ENCODE data around the gene PRKN. TPM values are rescaled to one million over a fixed set of nuclear protein-coding genes. Genes with fewer than 3 reads are reported as not detected.

Gene PRKN
- total and polyA plus RNA-seq, 9 of the 15 experiments (the other 6 are each of a cell fraction or from before 2014, with no cell fraction given) = 0.03 to 0.96 (median 0.15) TPM; not detected in 2

- TF ChIP-seq FOXK2 (conservative IDR thresholded peaks at IDR 0.05 in 1 of 2, IDR thresholded peaks at IDR 0.05 in 1 of 2; ENCODE audit: low read depth in 2 of 2) = peak; percentile 52 to 83; a peak in 3 of 4 replicates
- peak; percentile 37 for TF ChIP-seq TAF1 (IDR thresholded peaks at IDR 0.05; ENCODE audit: control insufficient read depth, extremely low read depth, insufficient read depth, low read length, severe bottlenecking)
- peak in 1 of 2 experiments; percentile 30; a peak in 1 of 4 replicates for TF ChIP-seq HDAC1 (IDR thresholded peaks at IDR 0.05)
- TF ChIP-seq ASH1L (IDR thresholded peaks at IDR 0.05; ENCODE audit: borderline replicate concordance, low read depth, partially characterized antibody) = peak; percentile 35
- TF ChIP-seq MCM5 (IDR thresholded peaks at IDR 0.05; ENCODE audit: low read depth) = no peak
- TF ChIP-seq TAF15 (IDR thresholded peaks at IDR 0.05; ENCODE audit: low read depth, low read length) = no peak
- peak in 1 of 2 experiments; percentile 48 for TF ChIP-seq AFF1 (IDR thresholded peaks at IDR 0.05; ENCODE audit: low read depth in 1 of 2, partially characterized antibody in 2 of 2)
- TF ChIP-seq MTA2 (IDR thresholded peaks at IDR 0.05; ENCODE audit: low read depth) = 0 out of 2 replicates have a peak, but pooled peaks have one; percentile 20
- TF ChIP-seq LARP7 (IDR thresholded peaks at IDR 0.05) = 0 out of 2 replicates have a peak, but pooled peaks have one; percentile 65
- TF ChIP-seq, protein P1, sequence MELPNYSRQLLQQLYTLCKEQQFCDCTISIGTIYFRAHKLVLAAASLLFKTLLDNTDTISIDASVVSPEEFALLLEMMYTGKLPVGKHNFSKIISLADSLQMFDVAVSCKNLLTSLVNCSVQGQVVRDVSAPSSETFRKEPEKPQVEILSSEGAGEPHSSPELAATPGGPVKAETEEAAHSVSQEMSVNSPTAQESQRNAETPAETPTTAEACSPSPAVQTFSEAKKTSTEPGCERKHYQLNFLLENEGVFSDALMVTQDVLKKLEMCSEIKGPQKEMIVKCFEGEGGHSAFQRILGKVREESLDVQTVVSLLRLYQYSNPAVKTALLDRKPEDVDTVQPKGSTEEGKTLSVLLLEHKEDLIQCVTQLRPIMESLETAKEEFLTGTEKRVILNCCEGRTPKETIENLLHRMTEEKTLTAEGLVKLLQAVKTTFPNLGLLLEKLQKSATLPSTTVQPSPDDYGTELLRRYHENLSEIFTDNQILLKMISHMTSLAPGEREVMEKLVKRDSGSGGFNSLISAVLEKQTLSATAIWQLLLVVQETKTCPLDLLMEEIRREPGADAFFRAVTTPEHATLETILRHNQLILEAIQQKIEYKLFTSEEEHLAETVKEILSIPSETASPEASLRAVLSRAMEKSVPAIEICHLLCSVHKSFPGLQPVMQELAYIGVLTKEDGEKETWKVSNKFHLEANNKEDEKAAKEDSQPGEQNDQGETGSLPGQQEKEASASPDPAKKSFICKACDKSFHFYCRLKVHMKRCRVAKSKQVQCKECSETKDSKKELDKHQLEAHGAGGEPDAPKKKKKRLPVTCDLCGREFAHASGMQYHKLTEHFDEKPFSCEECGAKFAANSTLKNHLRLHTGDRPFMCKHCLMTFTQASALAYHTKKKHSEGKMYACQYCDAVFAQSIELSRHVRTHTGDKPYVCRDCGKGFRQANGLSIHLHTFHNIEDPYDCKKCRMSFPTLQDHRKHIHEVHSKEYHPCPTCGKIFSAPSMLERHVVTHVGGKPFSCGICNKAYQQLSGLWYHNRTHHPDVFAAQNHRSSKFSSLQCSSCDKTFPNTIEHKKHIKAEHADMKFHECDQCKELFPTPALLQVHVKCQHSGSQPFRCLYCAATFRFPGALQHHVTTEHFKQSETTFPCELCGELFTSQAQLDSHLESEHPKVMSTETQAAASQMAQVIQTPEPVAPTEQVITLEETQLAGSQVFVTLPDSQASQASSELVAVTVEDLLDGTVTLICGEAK (IDR thresholded peaks at IDR 0.05) = peak; percentile 25; the same call in 1 of the 2 replicates
- TF ChIP-seq, protein P1 (CRISPR knock-in tag; IDR thresholded peaks at IDR 0.05) = no peak
- no peak for TF ChIP-seq ZBTB2 (IDR thresholded peaks at IDR 0.05)
- no peak for TF ChIP-seq ZNF41 (CRISPR knock-in tag; conservative IDR thresholded peaks at IDR 0.05)
Measured at GRCh38 chr6:161313940-161314509, 1413.5 kb downstream of the PRKN start (continued).
